K562 (cell line): ENCODE data around the gene PPP1R37. TPM values are rescaled to one million over a fixed set of nuclear protein-coding genes. Genes with fewer than 3 reads are reported as not detected.
A peak's percentile ranks its signal among the peaks of the same experiment; 100 is the strongest.

ENCODE experiments used
- BCOR ChIP-seq: fragments of 450-650 bp; IDR thresholded peaks from 2 replicates; pipeline ENCODE4 v1.6.1; 2016
- CBFA2T3 ChIP-seq: fragments of 450-650 bp; IDR thresholded peaks from 2 replicates; pipeline ENCODE4 v1.6.1; 2017
- CBX1 ChIP-seq: sonication (generic); IDR thresholded peaks from 2 replicates; pipeline ENCODE4 v1.6.1; 2016; ENCODE audit warnings: antibody characterized with exemption, low read depth, mild to moderate bottlenecking
- EP300 ChIP-seq: IDR thresholded peaks from 2 replicates; pipeline ENCODE4 v1.6.1; 2012; ENCODE audit warnings: low read length, improper control_type of control experiment
- ERF ChIP-seq: fragments of 450-650 bp; formaldehyde crosslinking; IDR thresholded peaks from 2 replicates; pipeline ENCODE4 v1.4.0; 2020; ENCODE audit warnings: mild to moderate bottlenecking, mixed read lengths
- ESRRB ChIP-seq: fragments of 250-450 bp; sonication (Bioruptor Pico); IDR thresholded peaks from 2 replicates; pipeline ENCODE4 v1.5.0; 2020; ENCODE audit warnings: mild to moderate bottlenecking, moderate library complexity, borderline replicate concordance
- FOSL1 ChIP-seq: fragments of 200-800 bp; sonication (Bioruptor generic); conservative IDR thresholded peaks from 2 replicates; pipeline ENCODE4 v1.6.1; 2016; ENCODE audit warnings: missing genetic modification characterization, missing compliant biosample characterization
- HDAC1 ChIP-seq, 2 experiments: fragments of 450-650 bp; IDR thresholded peaks; 2 replicates each; pipeline ENCODE4 v1.6.1; 2016 to 2017; ENCODE audit warnings: inconsistent platforms in 1 of 2, mild to moderate bottlenecking in 1 of 2, moderate library complexity in 1 of 2
- HNRNPLL ChIP-seq: fragments of 200-400 bp; formaldehyde crosslinking; IDR thresholded peaks from 2 replicates; pipeline ENCODE4 v1.6.1; 2017; ENCODE audit warnings: low read length, low read depth, mild to moderate bottlenecking; ENCODE audit not compliant: poor library complexity, severe bottlenecking
- HOMEZ ChIP-seq: fragments of 250-450 bp; sonication (Bioruptor Pico); IDR thresholded peaks from 2 replicates; pipeline ENCODE4 v1.4.0; 2020; ENCODE audit warnings: mild to moderate bottlenecking, moderate library complexity
- IFI16 ChIP-seq: fragments of 250-450 bp; sonication (Bioruptor Pico); IDR thresholded peaks from 2 replicates; pipeline ENCODE4 v2.1.2; 2022; ENCODE audit warnings: mild to moderate bottlenecking, inconsistent platforms
- IRF2 ChIP-seq: sonication (generic); formaldehyde crosslinking; IDR thresholded peaks from 2 replicates; pipeline ENCODE4 v1.8.1; 2022; ENCODE audit warnings: mild to moderate bottlenecking, missing genetic modification reagents
- MED1 ChIP-seq: sonication (generic); formaldehyde crosslinking; IDR thresholded peaks from 2 replicates; pipeline ENCODE4 v1.8.1; 2023; ENCODE audit warnings: missing genetic modification reagents, borderline replicate concordance
- MEF2D ChIP-seq: conservative IDR thresholded peaks from 2 replicates; pipeline ENCODE4 v1.6.1; 2016; ENCODE audit warnings: low read depth, missing genetic modification characterization, missing compliant biosample characterization
- POLR2AphosphoS5 ChIP-seq: IDR thresholded peaks from 2 replicates; pipeline ENCODE4 v1.6.1; 2011; ENCODE audit warnings: mild to moderate bottlenecking, low read depth, low read length, moderate library complexity; ENCODE audit not compliant: control insufficient read depth, insufficient read depth
- POU5F1 ChIP-seq: fragments of 150-350 bp; IDR thresholded peaks from 2 replicates; pipeline ENCODE4 v1.6.1; 2014; ENCODE audit warnings: borderline replicate concordance, low read length, low read depth, mild to moderate bottlenecking; ENCODE audit not compliant: partially characterized antibody
- RCOR1 ChIP-seq, 2 experiments: IDR thresholded peaks; 2 replicates each; pipeline ENCODE4 v1.6.1; 2012; ENCODE audit warnings: low read depth in 2 of 2, low read length in 2 of 2, borderline replicate concordance in 1 of 2, improper control_type of control experiment in 1 of 2
- SRSF9 ChIP-seq: fragments of 200-400 bp; formaldehyde crosslinking; IDR thresholded peaks from 2 replicates; pipeline ENCODE4 v1.6.1; 2017; ENCODE audit warnings: low read depth, low read length, borderline replicate concordance
- SUPT5H ChIP-seq: fragments of 450-650 bp; IDR thresholded peaks from 2 replicates; pipeline ENCODE4 v1.6.1; 2016
- TEAD2 ChIP-seq: fragments of 450-650 bp; IDR thresholded peaks from 2 replicates; pipeline ENCODE4 v1.6.1; 2016; ENCODE audit warnings: missing genetic modification characterization, control low read depth, missing compliant biosample characterization
- ZBTB9 ChIP-seq: fragments of 450-650 bp; formaldehyde crosslinking; IDR thresholded peaks from 2 replicates; pipeline ENCODE4 v1.4.0; 2020; ENCODE audit warnings: mild to moderate bottlenecking, moderate library complexity
- ZFP1 ChIP-seq: fragments of 450-650 bp; formaldehyde crosslinking; IDR thresholded peaks from 2 replicates; pipeline ENCODE4 v1.4.0; 2020; ENCODE audit warnings: mild to moderate bottlenecking, mixed read lengths
- ZKSCAN1 ChIP-seq: fragments of 150-350 bp; IDR thresholded peaks from 2 replicates; pipeline ENCODE4 v1.6.1; 2016; ENCODE audit warnings: low read depth, low read length
- ZNF175 ChIP-seq: fragments of 200-800 bp; sonication (Bioruptor generic); IDR thresholded peaks from 2 replicates; pipeline ENCODE4 v1.6.1; 2016; ENCODE audit warnings: low read depth, mild to moderate bottlenecking, missing genetic modification characterization, missing compliant biosample characterization
- ZNF184 ChIP-seq: sonication (generic); formaldehyde crosslinking; IDR thresholded peaks from 2 replicates; pipeline ENCODE4 v1.5.0; 2020; ENCODE audit warnings: missing genetic modification reagents
- ZNF41 ChIP-seq: fragments of 250-450 bp; sonication (Bioruptor Pico); conservative IDR thresholded peaks from 2 replicates; pipeline ENCODE4 v1.4.0; 2020; ENCODE audit warnings: mild to moderate bottlenecking
- ZNF76 ChIP-seq: fragments of 250-450 bp; sonication (Bioruptor Pico); IDR thresholded peaks from 2 replicates; pipeline ENCODE4 v1.4.0; 2020; ENCODE audit warnings: mild to moderate bottlenecking, moderate library complexity, borderline replicate concordance
- ZNF764 ChIP-seq: fragments of 250-450 bp; sonication (Bioruptor Pico); IDR thresholded peaks from 2 replicates; pipeline ENCODE4 v1.4.0; 2020; ENCODE audit warnings: low read depth, mild to moderate bottlenecking, moderate library complexity
- polyA plus RNA-seq, 8 experiments: library from polyadenylated mRNA; depleted of rRNA in 4 of 8; stranded (reverse) in 5 of 8; unstranded in 3 of 8; fragments of >200 nt; fragmentation: Nextera tagmentation in 2 of 8; fragmentation: Illumina TruSeq in 1 of 8; extraction: Ambion mirVana in 2 of 8; extraction: Trizol in 1 of 8; gene quantifications; 2 replicates each; pipeline versions ENCODE4 v1.2.1 to v1.2.3, GENCODE V29; 2011 to 2014; ENCODE audit warnings: inconsistent platforms in 1 of 8, missing spikeins in 1 of 8
- total RNA-seq, 7 experiments: library from RNA; depleted of rRNA in 6 of 7; stranded (reverse); fragments of >200 nt in 6 of 7; fragmentation: Illumina TruSeq in 2 of 7; extraction: Trizol in 2 of 7; gene quantifications; 2 replicates each; pipeline versions ENCODE4 v1.2.1 to v1.2.3, GENCODE V29; 2011 to 2021; ENCODE audit warnings: low replicate concordance in 1 of 7

The PPP1R37 gene
- total and polyA plus RNA-seq, 9 of the 15 experiments (the other 6 are each of a cell fraction or from before 2014, with no cell fraction given), result 0.04 to 20.3 (median 7.3) TPM

- TF ChIP-seq MED1 (CRISPR knock-in tag) (no peak), SUPT5H (peak; percentile 72), IRF2 (CRISPR knock-in tag) (no peak), ZNF175 (CRISPR knock-in tag) (no peak), CBX1 (no peak), ZNF41 (CRISPR knock-in tag) (no peak), ZFP1 (no peak), SRSF9 (no peak), HDAC1 (IDR thresholded peaks at IDR 0.05) (peak; percentile 30 to 98; a peak in 2 of 4 replicates), ERF (CRISPR knock-in tag) (peak; percentile 80; the same call in 1 of the 2 replicates), ZNF764 (no peak), ZBTB9 (CRISPR knock-in tag) (peak; percentile 97), HNRNPLL (peak; percentile 67), ESRRB (CRISPR knock-in tag) (no peak), HOMEZ (CRISPR knock-in tag) (no peak), IFI16 (no peak), RCOR1 (IDR thresholded peaks at IDR 0.05; ENCODE audit: borderline replicate concordance in 1 of 2, low read depth in 2 of 2, low read length in 2 of 2) (peak; percentile 9 to 48; a peak in 1 of 4 replicates), POU5F1 (no peak), ZNF76 (CRISPR knock-in tag) (no peak), EP300 (0 out of 2 replicates have a peak, but pooled peaks have one; percentile 10), ZNF184 (CRISPR knock-in tag) (no peak), FOSL1 (tag) (no peak), CBFA2T3 (no peak), MEF2D (no peak), POLR2AphosphoS5 (peak; percentile 14; the same call in 1 of the 2 replicates), ZKSCAN1 (no peak), BCOR (no peak), TEAD2 (tag) (no peak)
Observed at GRCh38 chr19:45178262-45179071, 85.5 kb downstream of the PPP1R37 start, which contains the start of gene BLOC1S3 (continued).
